ENCODE results near the gene ZNF385C. TPM values are rescaled to one million over a fixed set of nuclear protein-coding genes. Genes with fewer than 3 reads are reported as not detected.

ZNF385C gene
- total RNA-seq, 2 experiments from 2014 or later, result 0.40 to 0.58 TPM

DNA sequence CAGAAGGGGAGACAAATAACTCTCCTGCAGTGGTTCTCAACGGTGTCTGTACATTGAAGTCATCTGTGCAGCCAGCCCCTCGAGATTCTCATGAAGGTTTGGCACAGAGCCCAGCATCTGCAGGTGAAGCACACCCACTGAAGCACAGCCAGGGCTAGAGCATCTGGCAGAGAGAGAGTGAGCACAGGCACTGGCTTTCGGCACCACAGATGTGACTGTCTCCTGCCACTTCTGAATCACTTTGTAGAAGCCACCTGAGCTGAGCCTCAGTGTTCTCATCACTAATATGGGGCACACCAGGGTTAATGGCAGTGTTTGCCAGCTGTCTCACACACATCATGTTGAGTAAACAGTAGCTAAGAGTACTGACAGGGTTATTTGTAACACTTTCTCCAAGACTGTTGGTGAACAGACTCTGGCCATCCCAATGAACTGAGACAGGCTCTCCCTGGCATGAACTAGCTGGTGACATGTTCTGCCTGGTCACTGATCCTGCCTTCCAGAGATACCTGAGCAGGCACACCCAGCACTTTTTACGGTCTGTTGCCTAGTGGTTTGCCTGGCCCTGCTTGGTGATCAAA is 35.3 kb upstream of the ZNF385C start:
- peak overlapping the region; percentile 60 for H3K27ac Mint-ChIP-seq
- H3K27me3 Mint-ChIP-seq, result no peaks in the 10 kb centered on the region
- POLR2A ChIA-PET, result interaction anchor here (1.3 to 4.0 kb wide), 3 partner anchors 13 to 21 kb away, joined by 4 to 14 read pairs (median 8); partner anchors contain the start of genes DHX58 and KAT2A
- H3K4me1 Mint-ChIP-seq, result peaks cover 40% of the 10 kb centered on the region
- H3K4me3 Mint-ChIP-seq, result no peak overlapping the region
- ATAC-seq (ENCODE audit: low read depth), result peak; percentile 51
- no peaks in the 10 kb centered on the region for H3K9me3 Mint-ChIP-seq
- no peak for DNase-seq
- H3K36me3 Mint-ChIP-seq, result peaks cover 24% of the 10 kb centered on the region

DNA sequence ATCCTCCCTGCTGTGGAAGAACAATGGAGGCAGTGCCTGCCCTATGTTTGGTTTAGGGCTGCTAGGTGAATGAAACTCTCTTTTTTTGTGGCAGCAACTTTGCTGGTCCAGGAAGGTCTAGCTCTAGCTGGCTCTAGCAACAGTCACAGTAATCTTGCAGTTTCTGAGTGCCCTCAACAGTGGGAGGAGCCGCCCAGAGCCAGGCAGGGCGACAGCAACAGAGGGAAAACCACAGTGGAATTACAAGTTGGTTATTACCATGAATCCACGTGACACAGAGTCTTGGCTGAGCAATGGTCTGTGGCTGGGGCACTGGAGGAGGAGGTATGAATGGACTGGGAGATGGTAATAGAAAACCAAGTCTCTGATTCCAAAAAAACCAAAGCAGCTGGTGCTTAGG is 34.7 kb upstream of the ZNF385C start:
- peak; percentile 59 for ATAC-seq (ENCODE audit: low read depth)
- Mint-ChIP-seq H3K4me3 (no peak overlapping the region), H3K27ac (peak overlapping the region; percentile 60), H3K4me1 (peaks cover 42% of the 10 kb centered on the region), H3K9me3 (no peaks in the 10 kb centered on the region), H3K36me3 (peaks cover 29% of the 10 kb centered on the region), H3K27me3 (no peaks in the 10 kb centered on the region)
- DNase-seq, result no peak
- POLR2A ChIA-PET, result interaction anchor here (1.3 to 4.0 kb wide), 3 partner anchors 12 to 21 kb away, joined by 4 to 14 read pairs (median 8); partner anchors contain the start of genes DHX58 and KAT2A

DNA sequence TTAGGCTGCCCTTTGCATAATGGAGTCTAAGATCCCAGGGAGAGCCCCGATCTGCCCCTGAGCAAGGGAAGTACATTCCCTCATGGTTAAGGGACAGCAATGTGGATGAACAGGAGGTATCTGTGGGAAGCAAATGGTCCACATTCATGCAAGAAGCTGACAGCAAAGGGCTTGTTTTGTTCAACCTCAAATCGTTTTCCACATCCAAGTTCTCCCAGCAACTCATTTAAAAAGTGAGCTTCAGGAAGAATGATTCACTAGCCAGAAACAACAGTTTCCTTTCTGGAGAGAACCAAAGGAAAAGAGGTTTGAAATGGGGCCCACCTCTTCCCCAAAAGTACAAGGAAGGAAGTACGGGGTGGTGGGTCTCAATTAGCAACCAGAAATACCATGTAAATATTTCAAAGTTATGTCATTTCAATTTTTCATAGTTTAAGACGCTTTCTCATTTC is 33.7 kb upstream of the ZNF385C start:
- no peak for ATAC-seq (ENCODE audit: low read depth)
- H3K4me3 Mint-ChIP-seq, result no peak overlapping the region
- POLR2A ChIA-PET, result interaction anchor here (2.5 to 4.0 kb wide), 2 partner anchors 11 to 19 kb away, joined by 8 to 14 read pairs; partner anchors contain the start of genes DHX58 and KAT2A
- H3K4me1 Mint-ChIP-seq, result peaks cover 42% of the 10 kb centered on the region
- DNase-seq, result no peak
- H3K27ac Mint-ChIP-seq, result no peak overlapping the region
- H3K9me3 Mint-ChIP-seq, result no peaks in the 10 kb centered on the region
- H3K36me3 Mint-ChIP-seq, result peaks cover 30% of the 10 kb centered on the region
- H3K27me3 Mint-ChIP-seq, result no peaks in the 10 kb centered on the region

GRCh38 chr17:42131232-42131631 is 33.0 kb upstream of the ZNF385C start:
- H3K9me3 Mint-ChIP-seq, result no peaks in the 10 kb centered on the region
- POLR2A ChIA-PET, result interaction anchor here (0.8 kb wide), 1 partner anchor 10 kb away, joined by 3 read pairs; no protein-coding TSS in a partner anchor
- H3K27ac Mint-ChIP-seq, result peak overlapping the region; percentile 82
- H3K36me3 Mint-ChIP-seq, result peaks cover 29% of the 10 kb centered on the region
- no peak overlapping the region for H3K4me3 Mint-ChIP-seq
- DNase-seq (no peak), ATAC-seq (ENCODE audit: low read depth) (no peak)
- no peaks in the 10 kb centered on the region for H3K27me3 Mint-ChIP-seq
- H3K4me1 Mint-ChIP-seq, result peaks cover 40% of the 10 kb centered on the region

DNA sequence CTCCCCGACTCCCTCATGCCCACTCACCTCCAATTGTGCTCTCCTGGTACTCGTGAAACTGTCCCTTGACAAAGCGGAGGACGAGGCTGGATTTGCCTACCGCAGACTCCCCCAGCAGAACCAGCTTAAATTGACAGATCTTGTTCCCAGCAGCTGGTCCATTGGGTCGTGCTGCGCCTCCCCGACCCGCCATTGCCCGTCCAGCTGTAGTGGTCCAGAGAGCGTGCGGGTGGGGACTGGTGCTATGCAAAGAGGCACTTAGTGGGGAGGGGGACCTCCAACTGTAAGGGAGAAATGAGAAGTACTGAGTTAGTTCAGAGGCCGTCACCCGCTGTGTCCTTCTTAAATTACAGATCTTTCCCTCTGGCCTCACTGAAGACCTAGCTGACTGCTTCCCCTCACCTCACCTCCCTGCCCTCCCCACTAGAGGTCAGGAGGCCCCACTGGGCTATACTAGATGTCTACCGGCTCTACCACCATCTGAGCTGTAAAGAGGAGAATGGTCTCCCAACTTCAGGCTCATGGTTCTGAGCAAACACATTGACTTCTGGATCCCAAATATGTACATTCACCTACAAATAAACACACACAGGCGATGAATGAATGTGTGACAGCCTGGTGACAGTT is 32.1 kb upstream of the ZNF385C start:
- Mint-ChIP-seq H3K9me3 (no peaks in the 10 kb centered on the region), H3K27ac (peak overlapping the region; percentile 56), H3K27me3 (no peaks in the 10 kb centered on the region), H3K36me3 (peaks cover 28% of the 10 kb centered on the region), H3K4me3 (no peak overlapping the region), H3K4me1 (peaks cover 32% of the 10 kb centered on the region)
- ATAC-seq (ENCODE audit: low read depth) (no peak), DNase-seq (no peak)
- POLR2A ChIA-PET, result interaction anchor here (0.8 kb wide), 1 partner anchor 9 kb away, joined by 3 read pairs; no protein-coding TSS in a partner anchor

GRCh38 chr17:42129109-42129837 is 31.0 kb upstream of the ZNF385C start:
- POLR2A ChIA-PET, result no interaction called here
- H3K9me3 Mint-ChIP-seq, result no peaks in the 10 kb centered on the region
- H3K4me1 Mint-ChIP-seq, result peaks cover 30% of the 10 kb centered on the region
- no peak overlapping the region for H3K4me3 Mint-ChIP-seq
- ATAC-seq (ENCODE audit: low read depth), result no peak
- no peak overlapping the region for H3K27ac Mint-ChIP-seq
- peaks cover 29% of the 10 kb centered on the region for H3K36me3 Mint-ChIP-seq
- no peaks in the 10 kb centered on the region for H3K27me3 Mint-ChIP-seq
- DNase-seq, result no peak

GRCh38 chr17:42127414-42127813 is 29.1 kb upstream of the ZNF385C start:
- POLR2A ChIA-PET, result no interaction called here
- H3K27me3 Mint-ChIP-seq, result no peaks in the 10 kb centered on the region
- no peak overlapping the region for H3K27ac Mint-ChIP-seq
- no peak overlapping the region for H3K4me3 Mint-ChIP-seq
- no peak for DNase-seq
- no peak for ATAC-seq (ENCODE audit: low read depth)
- peaks cover 24% of the 10 kb centered on the region for H3K36me3 Mint-ChIP-seq
- H3K9me3 Mint-ChIP-seq, result no peaks in the 10 kb centered on the region
- H3K4me1 Mint-ChIP-seq, result peaks cover 15% of the 10 kb centered on the region

DNA sequence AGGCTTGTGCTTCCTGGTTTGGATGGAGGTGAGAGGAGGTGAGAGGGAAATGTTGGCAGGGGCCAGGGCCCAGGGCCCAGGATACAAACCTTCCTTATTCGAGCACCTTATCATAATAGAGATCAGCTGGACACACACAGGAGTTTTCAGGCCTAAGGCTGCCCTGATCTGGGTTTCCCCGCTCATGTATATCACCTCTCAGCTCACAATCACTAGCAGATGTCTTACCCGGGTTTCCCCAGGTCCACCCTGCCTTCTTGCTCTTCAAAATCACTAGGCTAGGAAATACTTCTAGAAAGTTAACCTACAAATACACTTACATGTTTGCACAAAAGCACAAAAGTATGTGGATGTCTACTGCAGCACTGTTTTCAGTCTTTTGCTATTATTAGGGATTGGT is 28.6 kb upstream of the ZNF385C start:
- Mint-ChIP-seq H3K4me3 (no peak overlapping the region), H3K36me3 (peaks cover 24% of the 10 kb centered on the region), H3K27ac (no peak overlapping the region), H3K27me3 (no peaks in the 10 kb centered on the region), H3K4me1 (peaks cover 11% of the 10 kb centered on the region), H3K9me3 (no peaks in the 10 kb centered on the region)
- POLR2A ChIA-PET, result no interaction called here
- no peak for DNase-seq
- ATAC-seq (ENCODE audit: low read depth), result no peak

DNA sequence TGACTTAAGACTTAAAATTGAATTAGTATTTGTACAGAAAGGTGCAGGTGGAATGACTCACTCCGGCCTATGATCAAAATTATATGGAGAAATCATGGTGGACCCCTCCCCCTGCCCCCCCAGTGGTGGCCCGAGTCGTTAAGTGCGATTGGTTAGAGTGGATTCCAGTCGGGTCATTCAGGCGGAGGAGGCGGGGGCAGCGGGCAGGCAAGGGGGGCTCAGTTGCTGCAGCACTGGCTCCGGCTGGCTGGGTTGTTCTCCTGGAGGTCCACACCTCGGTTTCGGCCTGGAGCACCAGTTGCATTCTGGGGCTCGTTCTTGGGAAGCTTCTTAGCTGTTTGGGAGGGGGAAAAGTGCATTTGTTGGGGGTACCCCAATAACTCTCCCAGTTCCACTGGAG is 27.3 kb upstream of the ZNF385C start:
- H3K36me3 Mint-ChIP-seq, result peaks cover 21% of the 10 kb centered on the region
- POLR2A ChIA-PET, result no interaction called here

DNA sequence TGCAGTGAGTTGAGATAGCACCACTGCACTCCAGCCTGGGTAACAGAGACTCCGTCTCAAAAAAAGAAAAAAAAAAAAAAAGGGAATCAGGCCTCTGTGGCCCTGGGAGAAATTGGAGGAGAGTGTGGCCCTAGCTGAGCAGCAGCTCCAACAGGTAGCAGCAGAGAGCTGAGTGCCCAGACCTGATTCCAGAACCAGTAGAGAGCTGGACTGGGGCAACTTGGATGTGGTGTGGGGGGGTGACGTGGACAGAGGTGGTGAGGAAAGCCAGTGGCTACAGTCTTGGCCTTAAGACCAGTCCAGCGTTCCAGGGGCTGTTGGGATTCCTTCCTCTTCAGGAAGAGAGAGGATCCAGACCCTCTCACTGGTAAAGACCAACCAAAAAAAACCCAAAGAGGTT is 26.0 kb upstream of the ZNF385C start:
- no peak for ATAC-seq (ENCODE audit: low read depth)
- H3K36me3 Mint-ChIP-seq, result peaks cover 16% of the 10 kb centered on the region
- no peaks in the 10 kb centered on the region for H3K27me3 Mint-ChIP-seq
- POLR2A ChIA-PET, result interaction anchor here (1.2 kb wide), 1 partner anchor 104 kb away, joined by 4 read pairs; the partner anchor contains the start of gene NKIRAS2
- H3K9me3 Mint-ChIP-seq, result no peaks in the 10 kb centered on the region
- H3K4me1 Mint-ChIP-seq, result peaks cover 13% of the 10 kb centered on the region
- no peak for DNase-seq
- no peak overlapping the region for H3K4me3 Mint-ChIP-seq
- H3K27ac Mint-ChIP-seq, result no peak overlapping the region

More for the DNA sequence above, 27.3 kb upstream of the ZNF385C start:
- Mint-ChIP-seq H3K27me3 (no peaks in the 10 kb centered on the region), H3K27ac (no peak overlapping the region), H3K4me1 (peaks cover 8% of the 10 kb centered on the region), H3K4me3 (no peak overlapping the region), H3K9me3 (no peaks in the 10 kb centered on the region)
- DNase-seq, result no peak
- no peak for ATAC-seq (ENCODE audit: low read depth)

DNA sequence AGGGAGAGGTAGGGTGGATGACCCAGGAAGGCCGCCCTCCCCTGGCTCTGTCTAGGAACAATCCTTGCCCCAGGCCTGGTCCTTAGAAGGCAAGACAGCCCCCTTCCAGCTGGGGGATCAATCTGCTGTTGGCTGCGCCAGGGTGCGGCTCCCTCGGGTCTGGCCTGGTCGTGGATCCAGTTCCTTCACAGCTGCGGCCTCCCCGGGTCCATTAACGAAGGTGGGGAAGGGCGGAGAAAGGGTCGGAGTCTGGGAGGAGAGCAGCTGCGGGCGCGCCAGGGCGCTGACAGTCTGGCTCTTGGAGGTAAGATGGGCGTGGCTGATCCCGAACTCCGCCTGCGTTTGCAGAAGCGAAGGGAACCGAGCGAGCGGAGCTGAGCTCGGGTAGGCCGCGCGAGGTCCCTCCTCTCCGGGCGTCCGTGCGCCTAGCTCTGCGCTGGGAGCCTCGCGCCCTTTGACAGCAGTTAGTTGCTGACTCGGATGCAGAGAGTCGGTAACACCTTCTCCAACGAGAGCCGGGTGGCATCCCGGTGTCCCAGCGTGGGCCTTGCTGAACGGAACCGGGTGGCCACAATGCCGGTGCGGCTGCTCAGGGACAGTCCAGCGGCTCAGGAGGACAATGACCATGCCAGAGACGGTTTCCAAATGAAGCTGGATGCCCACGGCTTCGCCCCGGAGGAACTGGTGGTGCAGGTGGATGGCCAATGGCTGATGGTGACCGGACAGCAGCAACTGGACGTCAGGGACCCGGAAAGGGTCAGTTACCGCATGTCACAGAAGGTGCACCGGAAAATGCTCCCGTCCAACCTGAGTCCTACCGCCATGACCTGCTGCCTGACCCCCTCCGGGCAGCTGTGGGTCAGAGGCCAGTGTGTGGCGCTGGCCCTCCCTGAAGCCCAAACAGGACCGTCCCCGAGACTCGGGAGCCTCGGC is 24.4 kb upstream of the ZNF385C start, which contains the start of gene HSPB9:
Gene HSPB9 (plus strand): TSS at position 434 of the 933 bp plus-strand sequence. CDS start 47 bp downstream, at position 481.
- Mint-ChIP-seq H3K27me3 (no peaks in the 10 kb centered on the region), H3K27ac (peak within 1 kb of the TSS; percentile 51), H3K9me3 (no peaks in the 10 kb centered on the region), H3K4me3 (peak within 1 kb of the TSS; percentile 71), H3K36me3 (peaks cover 14% of the 10 kb centered on the region), H3K4me1 (peaks cover 14% of the 10 kb centered on the region)
- DNase-seq (no peak), ATAC-seq (ENCODE audit: low read depth) (no peak)
- POLR2A ChIA-PET, result interaction anchor here (1.1 to 3.4 kb wide), 4 partner anchors 10 to 156 kb away, joined by 3 to 28 read pairs (median 8); partner anchors contain the start of genes CNP, DHX58 and DNAJC7

Data from activated naive CD8-positive, alpha-beta T cell treated with anti-CD3 and anti-CD28 coated beads, Interleukin-2, amount 10 ng/mL, durations not matched to agents 7 days and 5 days (primary cell).